ENCODE data around the gene DDX47.
"Not testable (repeated sequence)": the region's sequence is repeated elsewhere in the genome, so short reads cannot be mapped to it uniquely, and the experiment has no call there.

GRCh38 chr12:12846780-12847179 is 33.6 kb downstream of the DDX47 start:
- TF ChIP-seq POLR2AphosphoS5, EP300 (IDR thresholded peaks at IDR 0.05): not testable (repeated sequence)
